ENCODE results near the gene HOXD9. TPM values are rescaled to one million over a fixed set of nuclear protein-coding genes. Genes with fewer than 3 reads are reported as not detected.
A peak's percentile ranks its signal among the peaks of the same experiment; 100 is the strongest.

HOXD9 gene
- total RNA-seq, 1 donor from 2014 or later: 1.5 TPM

DNA sequence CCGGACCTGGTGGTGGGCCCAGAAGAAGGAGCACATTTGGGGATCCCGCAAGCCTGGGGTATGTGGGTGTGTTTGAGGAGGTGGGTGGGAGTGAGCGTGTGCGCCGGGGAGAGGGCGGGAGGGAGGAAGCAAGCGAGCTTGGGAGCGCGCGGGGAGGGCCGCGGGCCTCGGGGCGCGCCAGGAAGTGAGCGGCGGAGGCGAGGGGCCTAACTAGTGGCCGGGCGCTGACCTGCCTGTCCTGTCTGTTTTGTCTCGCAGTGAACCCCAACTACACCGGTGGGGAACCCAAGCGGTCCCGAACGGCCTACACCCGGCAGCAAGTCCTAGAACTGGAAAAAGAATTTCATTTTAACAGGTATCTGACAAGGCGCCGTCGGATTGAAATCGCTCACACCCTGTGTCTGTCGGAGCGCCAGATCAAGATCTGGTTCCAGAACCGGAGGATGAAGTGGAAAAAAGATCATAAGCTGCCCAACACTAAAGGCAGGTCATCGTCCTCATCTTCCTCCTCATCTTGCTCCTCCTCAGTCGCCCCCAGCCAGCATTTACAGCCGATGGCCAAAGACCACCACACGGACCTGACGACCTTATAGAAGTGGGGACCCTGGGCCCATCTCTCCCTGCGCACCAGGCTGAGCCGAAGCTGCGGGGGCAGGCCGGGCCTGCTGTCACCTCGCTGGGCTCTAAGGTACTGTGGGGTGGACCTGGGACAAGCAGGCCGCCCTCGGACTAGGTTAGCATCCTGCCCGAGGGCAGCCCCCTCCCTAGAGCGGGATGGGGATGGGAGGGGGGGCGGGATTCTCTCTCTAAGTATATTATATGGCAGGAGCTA, 30.0 kb downstream of the HOXD9 start:
- peaks cover 20% of the 10 kb centered on the region for H3K36me3 Mint-ChIP-seq
- peak overlapping the region; percentile 86 for H3K4me3 Mint-ChIP-seq
- peaks cover 27% of the 10 kb centered on the region for H3K4me1 Mint-ChIP-seq (ENCODE audit: unreplicated experiment)
- TF ChIP-seq, protein P1, sequence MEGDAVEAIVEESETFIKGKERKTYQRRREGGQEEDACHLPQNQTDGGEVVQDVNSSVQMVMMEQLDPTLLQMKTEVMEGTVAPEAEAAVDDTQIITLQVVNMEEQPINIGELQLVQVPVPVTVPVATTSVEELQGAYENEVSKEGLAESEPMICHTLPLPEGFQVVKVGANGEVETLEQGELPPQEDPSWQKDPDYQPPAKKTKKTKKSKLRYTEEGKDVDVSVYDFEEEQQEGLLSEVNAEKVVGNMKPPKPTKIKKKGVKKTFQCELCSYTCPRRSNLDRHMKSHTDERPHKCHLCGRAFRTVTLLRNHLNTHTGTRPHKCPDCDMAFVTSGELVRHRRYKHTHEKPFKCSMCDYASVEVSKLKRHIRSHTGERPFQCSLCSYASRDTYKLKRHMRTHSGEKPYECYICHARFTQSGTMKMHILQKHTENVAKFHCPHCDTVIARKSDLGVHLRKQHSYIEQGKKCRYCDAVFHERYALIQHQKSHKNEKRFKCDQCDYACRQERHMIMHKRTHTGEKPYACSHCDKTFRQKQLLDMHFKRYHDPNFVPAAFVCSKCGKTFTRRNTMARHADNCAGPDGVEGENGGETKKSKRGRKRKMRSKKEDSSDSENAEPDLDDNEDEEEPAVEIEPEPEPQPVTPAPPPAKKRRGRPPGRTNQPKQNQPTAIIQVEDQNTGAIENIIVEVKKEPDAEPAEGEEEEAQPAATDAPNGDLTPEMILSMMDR (conservative IDR thresholded peaks at IDR 0.05): no peak
- H3K27me3 Mint-ChIP-seq: peaks cover 91% of the 10 kb centered on the region
- H3K9me3 Mint-ChIP-seq: no peaks in the 10 kb centered on the region
- peak overlapping the region; percentile 29 for H3K27ac Mint-ChIP-seq
- no peak for DNase-seq (ENCODE audit: extremely low spot score, unreplicated experiment)

DNA sequence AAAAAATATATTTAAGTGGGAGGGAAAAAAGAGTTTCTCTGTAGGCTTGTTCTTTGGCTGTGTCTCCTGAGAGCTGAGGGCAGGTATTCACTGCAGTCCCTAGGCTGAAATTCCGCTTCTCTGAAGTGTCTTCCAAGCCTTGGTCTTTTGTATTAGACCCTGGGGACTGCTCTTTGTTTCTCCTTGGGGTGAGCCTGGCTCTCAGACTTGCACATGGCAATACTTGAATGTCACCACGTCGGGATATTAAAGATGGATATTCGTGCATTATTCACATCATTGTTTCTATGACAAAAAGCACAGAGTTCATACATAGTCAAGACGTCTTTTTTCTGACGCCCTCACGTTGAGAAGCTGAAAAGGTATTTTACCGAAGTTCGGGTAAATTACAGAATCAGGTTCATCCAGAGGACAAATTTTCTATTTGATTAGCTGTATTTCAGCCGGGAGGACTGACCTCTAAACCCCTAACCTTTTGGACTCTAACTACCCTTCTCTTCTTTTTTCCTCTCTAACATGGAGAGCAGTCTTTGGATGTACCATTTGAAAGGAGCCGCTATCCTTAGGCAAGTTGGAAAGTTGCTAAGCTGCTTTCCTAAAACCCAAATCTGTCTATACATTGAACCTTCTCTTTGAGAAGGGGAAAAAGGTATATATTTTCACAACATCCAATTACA, 32.2 kb downstream of the HOXD9 start:
- no peak for DNase-seq (ENCODE audit: extremely low spot score, unreplicated experiment)
- Mint-ChIP-seq H3K9me3 (no peaks in the 10 kb centered on the region), H3K36me3 (peaks cover 20% of the 10 kb centered on the region), H3K4me3 (peak overlapping the region; percentile 86), H3K27ac (peak overlapping the region; percentile 74), H3K27me3 (peaks cover 89% of the 10 kb centered on the region), H3K4me1 (ENCODE audit: unreplicated experiment) (peaks cover 27% of the 10 kb centered on the region)
- TF ChIP-seq, protein P1 (conservative IDR thresholded peaks at IDR 0.05): no peak

DNA sequence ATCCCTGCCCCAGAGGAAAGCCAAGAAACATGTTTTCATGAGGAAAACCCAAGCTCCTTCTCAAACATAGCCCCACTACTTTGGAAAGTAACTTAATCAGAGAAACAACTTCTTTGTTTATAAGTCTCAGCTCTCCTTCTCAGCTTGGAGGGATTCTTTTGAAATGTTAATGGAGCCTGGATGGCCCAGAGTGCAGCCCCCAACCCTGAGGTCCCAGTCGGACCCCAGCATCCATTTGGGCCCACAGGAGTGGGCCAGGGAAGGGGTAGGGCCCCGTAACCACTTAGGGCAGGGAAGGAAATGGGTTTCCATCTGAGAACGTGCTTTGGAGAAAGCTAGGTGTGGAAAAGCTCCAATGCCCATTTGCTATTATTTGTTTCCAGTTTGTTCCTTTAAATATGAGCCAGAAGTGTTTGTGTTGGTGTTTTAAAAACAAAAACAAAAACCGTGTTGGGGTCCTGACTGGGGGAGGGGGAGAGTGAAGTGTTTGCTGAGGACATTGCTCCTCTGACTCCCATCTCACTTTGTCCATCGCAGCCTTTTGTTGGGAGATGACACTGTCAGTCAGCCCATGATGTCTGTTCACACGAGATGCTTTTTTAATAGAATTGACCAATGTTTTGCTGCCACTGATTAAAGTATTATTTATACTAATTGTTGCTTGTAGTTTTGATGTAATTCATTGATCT, 33.0 kb downstream of the HOXD9 start:
- H3K4me3 Mint-ChIP-seq: peak overlapping the region; percentile 86
- TF ChIP-seq, protein P1 (conservative IDR thresholded peaks at IDR 0.05): no peak
- H3K36me3 Mint-ChIP-seq: peaks cover 17% of the 10 kb centered on the region
- H3K27ac Mint-ChIP-seq: peak overlapping the region; percentile 68
- no peaks in the 10 kb centered on the region for H3K9me3 Mint-ChIP-seq
- DNase-seq (ENCODE audit: extremely low spot score, unreplicated experiment): no peak
- H3K27me3 Mint-ChIP-seq: peaks cover 88% of the 10 kb centered on the region
- H3K4me1 Mint-ChIP-seq (ENCODE audit: unreplicated experiment): peaks cover 21% of the 10 kb centered on the region

DNA sequence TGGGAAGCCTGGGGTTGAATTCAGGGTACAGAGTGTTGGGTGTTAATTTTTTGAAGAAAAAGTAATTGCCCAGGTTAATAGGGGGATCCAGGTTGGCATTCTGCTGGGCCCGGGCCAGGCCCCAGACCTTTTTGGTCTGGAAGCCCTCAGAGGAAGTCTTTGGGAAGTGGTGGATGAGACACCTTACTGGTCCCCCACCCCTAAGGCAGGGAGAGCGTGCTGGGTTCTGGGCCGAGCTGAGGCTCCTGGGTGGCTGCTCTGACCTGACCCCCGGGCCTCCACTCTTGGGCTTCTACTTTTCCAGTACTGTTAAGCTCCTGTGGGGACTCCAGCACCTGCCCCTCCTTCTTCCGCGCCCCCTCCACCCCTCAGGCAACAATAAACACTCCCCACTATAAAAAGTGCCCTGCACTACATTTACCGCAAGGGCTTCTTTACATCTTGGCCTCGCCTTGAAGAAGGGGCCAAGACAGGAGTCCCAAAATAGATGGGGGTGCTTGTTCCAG, 33.8 kb downstream of the HOXD9 start:
- Mint-ChIP-seq H3K27ac (peak overlapping the region; percentile 76), H3K4me3 (peak overlapping the region; percentile 86), H3K27me3 (peaks cover 88% of the 10 kb centered on the region), H3K9me3 (no peaks in the 10 kb centered on the region), H3K4me1 (ENCODE audit: unreplicated experiment) (peaks cover 22% of the 10 kb centered on the region), H3K36me3 (peaks cover 16% of the 10 kb centered on the region)
- TF ChIP-seq, protein P1 (conservative IDR thresholded peaks at IDR 0.05): no peak
- no peak for DNase-seq (ENCODE audit: extremely low spot score, unreplicated experiment)

DNA sequence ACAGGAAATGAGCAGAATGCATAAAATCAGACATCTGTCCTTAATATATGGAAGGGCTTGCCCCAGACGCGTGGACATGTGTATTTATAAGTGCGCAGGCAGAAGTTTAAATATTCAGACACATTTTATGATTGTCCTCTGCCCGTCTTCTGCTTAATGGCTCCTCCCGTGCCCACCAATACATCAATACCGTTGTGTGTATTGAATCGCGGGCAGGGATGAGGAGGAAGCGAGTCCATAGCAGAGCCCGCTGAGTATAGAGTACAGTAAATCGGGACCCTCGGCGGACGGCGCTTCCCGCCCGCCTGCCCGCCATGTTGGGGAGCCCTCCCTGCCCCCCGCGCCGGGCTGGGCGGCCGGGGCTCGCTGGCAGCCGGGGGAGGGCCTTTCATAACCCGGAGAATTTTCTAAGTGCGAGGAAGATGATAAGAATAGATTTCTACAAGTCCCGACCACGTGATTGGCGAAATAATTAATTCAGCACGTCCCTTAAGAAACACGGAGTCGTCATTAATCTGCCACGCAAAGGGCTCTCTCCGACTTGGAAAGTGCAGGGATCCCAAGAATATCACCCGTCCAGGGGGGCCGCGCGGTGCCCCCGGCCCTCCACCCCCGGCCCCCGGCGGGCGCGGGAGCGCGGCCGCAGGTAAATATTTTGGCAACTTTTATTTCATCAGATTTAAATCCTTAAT, 34.4 kb downstream of the HOXD9 start, which contains the start of gene HOXD3:
TSS of gene HOXD3 (plus strand) at position 501 of the 692 bp plus-strand sequence. CDS start 11,808 bp downstream, outside the sequence.
- no peak for DNase-seq (ENCODE audit: extremely low spot score, unreplicated experiment)
- Mint-ChIP-seq H3K27ac (peak within 1 kb of the TSS; percentile 83), H3K9me3 (no peaks in the 10 kb centered on the region), H3K27me3 (peaks cover 92% of the 10 kb centered on the region), H3K36me3 (peaks cover 16% of the 10 kb centered on the region), H3K4me1 (ENCODE audit: unreplicated experiment) (peaks cover 24% of the 10 kb centered on the region), H3K4me3 (peak within 1 kb of the TSS; percentile 88)
- TF ChIP-seq, protein P1 (conservative IDR thresholded peaks at IDR 0.05): no peak
